Lower lobe of right lung (tissue), 2 donors: ENCODE measurements around the gene TMTC3. TPM values are rescaled to one million over a fixed set of nuclear protein-coding genes. Genes with fewer than 3 reads are reported as not detected.
A peak's percentile ranks its signal among the peaks of the same experiment; 100 is the strongest.

Experiments used
- ATAC-seq, 2 donors: fragments of 200-7000 bp; cut with Tn5 transposase; one replicate each; pipeline ENCODE4 v1.9.1; 2020 to 2022; ENCODE audit warnings: mild to moderate bottlenecking in 2 of 2, moderate library complexity in 2 of 2
- DNase-seq: peaks from one replicate; pipeline ENCODE4 v3.0.0-alpha.2; 2020
- H3K27ac ChIP-seq: fragments of 200-600 bp; one replicate; pipeline ENCODE4 v1.8.0; 2022
- H3K27me3 ChIP-seq: fragments of 200-600 bp; one replicate; pipeline ENCODE4 v1.8.0; 2022; ENCODE audit warnings: low read depth
- H3K36me3 ChIP-seq: fragments of 200-600 bp; one replicate; pipeline ENCODE4 v1.8.0; 2022; ENCODE audit warnings: mild to moderate bottlenecking
- H3K4me1 ChIP-seq: fragments of 200-600 bp; one replicate; pipeline ENCODE4 v1.8.0; 2022
- H3K4me3 ChIP-seq: fragments of 200-600 bp; one replicate; pipeline ENCODE4 v1.8.0; 2022; ENCODE audit warnings: mild to moderate bottlenecking
- H3K9me3 ChIP-seq: fragments of 200-600 bp; one replicate; pipeline ENCODE4 v1.8.0; 2022
- CTCF ChIP-seq: fragments of 200-600 bp; IDR thresholded peaks from one replicate; pipeline ENCODE4 v1.8.0; 2022; ENCODE audit warnings: antibody characterized with exemption, mild to moderate bottlenecking
- intact Hi-C: fragments of 100-400 bp; cut with DNase I; formaldehyde crosslinking; loops from one replicate; pipeline ENCODE4 v1.11.0; 2022
- total RNA-seq: library from RNA; stranded (reverse); fragmentation: NEBNext Ultra II Directional; extraction: Animal tissue kit (Norgen Biotek cat#: 25700); gene quantifications from one replicate; pipeline ENCODE4 v1.2.1, GENCODE V29; 2021
- donor health status: DM: no; HTN: yes; CAD: no; lungs with severe emphysema.

TMTC3 gene
- total RNA-seq, 1 donor from 2014 or later: 17.4 TPM

- no peak for TF ChIP-seq CTCF
- peak in 1 of 2 donors; percentile 6 for ATAC-seq
- intact Hi-C loops: no loop called here
- DNase-seq: no peak
- H3K27ac ChIP-seq: peak overlapping the region; percentile 75
- H3K9me3 ChIP-seq: no peaks in the 10 kb centered on the region
- H3K27me3 ChIP-seq: no peaks in the 10 kb centered on the region
- H3K4me3 ChIP-seq: peak overlapping the region; percentile 82
- H3K4me1 ChIP-seq: peaks cover 18% of the 10 kb centered on the region
- H3K36me3 ChIP-seq: no peaks in the 10 kb centered on the region
Observed at GRCh38 chr12:88141425-88141773, 708 bp upstream of the TMTC3 start.

- Histone ChIP-seq H3K27me3 (no peaks in the 10 kb centered on the region), H3K27ac (peak overlapping the region; percentile 75), H3K4me3 (peak overlapping the region; percentile 82), H3K9me3 (no peaks in the 10 kb centered on the region), H3K4me1 (peaks cover 18% of the 10 kb centered on the region), H3K36me3 (no peaks in the 10 kb centered on the region)
- intact Hi-C loops: no loop called here
- peak; percentile 57 for DNase-seq
- ATAC-seq: peak; percentile 3 to 11
- no peak for TF ChIP-seq CTCF
Observed at GRCh38 chr12:88142610-88142991, 494 bp downstream of the TMTC3 start.

DNA sequence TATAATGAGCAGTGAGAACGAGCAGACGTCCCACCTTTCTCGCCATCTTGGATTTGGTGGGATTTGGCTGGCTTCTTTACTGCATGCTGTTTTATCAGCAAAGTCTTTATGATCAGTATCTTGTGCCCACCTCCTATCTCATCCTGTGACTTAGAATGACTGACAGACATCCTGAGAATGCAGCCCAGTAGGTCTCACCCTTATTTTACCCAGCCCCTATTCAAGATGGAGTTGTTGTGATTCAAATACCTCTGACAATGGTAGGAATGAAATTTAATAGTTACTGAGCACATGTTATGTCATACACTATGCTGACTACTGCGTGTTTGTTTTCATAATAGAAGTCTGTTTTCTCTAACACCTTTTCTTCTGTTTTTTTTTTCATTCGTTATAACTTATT is 1.9 kb downstream of the TMTC3 start:
- TF ChIP-seq CTCF: no peak
- Histone ChIP-seq H3K4me3 (no peak overlapping the region), H3K9me3 (no peaks in the 10 kb centered on the region), H3K27me3 (no peaks in the 10 kb centered on the region), H3K4me1 (peaks cover 18% of the 10 kb centered on the region), H3K27ac (no peak overlapping the region), H3K36me3 (peaks cover 3% of the 10 kb centered on the region)
- intact Hi-C loops: no loop called here
- no peak for ATAC-seq
- DNase-seq: no peak

DNA sequence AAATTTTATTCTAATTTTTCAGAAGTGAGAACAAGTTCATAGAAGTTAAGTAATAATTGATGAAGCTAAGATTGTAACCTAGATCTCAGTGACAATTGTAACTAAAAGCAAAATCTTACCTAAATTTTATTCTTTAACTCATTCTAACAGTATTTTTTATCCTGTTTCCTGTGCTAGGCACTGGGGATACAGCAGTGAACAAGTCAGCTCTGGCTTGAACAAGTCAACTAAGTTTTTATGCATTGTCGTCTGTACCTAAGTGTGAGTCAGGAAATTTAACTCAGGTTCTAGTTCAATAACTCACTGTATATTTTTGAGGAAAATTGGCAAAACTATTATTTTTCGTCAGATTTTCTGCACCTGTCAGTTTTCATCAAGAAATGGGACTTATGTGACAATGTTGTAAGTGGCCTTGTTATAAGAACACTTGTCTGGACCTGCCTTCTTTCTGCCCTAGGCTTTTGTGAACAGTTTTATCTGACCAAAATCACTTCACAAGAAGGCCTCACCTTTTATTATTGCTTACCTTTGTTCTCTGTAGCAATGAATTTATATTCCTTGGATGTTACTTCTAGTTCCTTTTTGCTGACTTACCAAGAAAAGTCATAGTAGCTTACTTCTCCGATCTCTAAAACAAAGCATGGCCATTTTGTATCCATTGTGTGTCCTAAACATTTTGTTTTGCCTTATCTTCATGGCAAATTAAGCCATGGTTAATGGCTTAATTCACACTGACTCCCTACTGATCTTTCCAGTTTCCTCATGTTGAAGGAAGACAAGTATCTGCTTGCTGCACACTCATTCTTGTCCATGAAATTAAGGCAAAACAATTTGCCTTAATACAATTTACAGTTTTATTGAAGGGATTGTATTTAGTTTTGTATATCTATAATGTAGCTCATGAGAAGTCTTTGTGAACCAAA is 2.7 kb downstream of the TMTC3 start:
- Histone ChIP-seq H3K4me3 (no peak overlapping the region), H3K4me1 (peaks cover 18% of the 10 kb centered on the region), H3K27ac (no peak overlapping the region), H3K27me3 (no peaks in the 10 kb centered on the region), H3K9me3 (no peaks in the 10 kb centered on the region), H3K36me3 (peaks cover 3% of the 10 kb centered on the region)
- ATAC-seq (no peak), DNase-seq (no peak)
- TF ChIP-seq CTCF: no peak
- intact Hi-C loops: no loop called here

- intact Hi-C loops: no loop called here
- H3K27me3 ChIP-seq: no peaks in the 10 kb centered on the region
- H3K36me3 ChIP-seq: peaks cover 3% of the 10 kb centered on the region
- no peak for ATAC-seq
- no peaks in the 10 kb centered on the region for H3K9me3 ChIP-seq
- no peak overlapping the region for H3K4me3 ChIP-seq
- H3K27ac ChIP-seq: no peak overlapping the region
- TF ChIP-seq CTCF: no peak
- no peak for DNase-seq
- H3K4me1 ChIP-seq: peaks cover 18% of the 10 kb centered on the region
Observed at GRCh38 chr12:88145567-88146505, 3.7 kb downstream of the TMTC3 start.
